Activated CD4-positive, alpha-beta T cell treated with anti-CD3 and anti-CD28 coated beads for 1 hour (primary cell): ENCODE data around the gene MEF2A.

ENCODE experiments used
- DNase-seq: peaks from one replicate; pipeline ENCODE4 v3.0.0-alpha.2; 2020

Gene MEF2A

GRCh38 chr15:99564221-99565048 lies 1.3 kb upstream of the MEF2A start:
- no peak for DNase-seq

GRCh38 chr15:99565049-99565298 lies 810 bp upstream of the MEF2A start:
- DNase-seq: no peak

DNA sequence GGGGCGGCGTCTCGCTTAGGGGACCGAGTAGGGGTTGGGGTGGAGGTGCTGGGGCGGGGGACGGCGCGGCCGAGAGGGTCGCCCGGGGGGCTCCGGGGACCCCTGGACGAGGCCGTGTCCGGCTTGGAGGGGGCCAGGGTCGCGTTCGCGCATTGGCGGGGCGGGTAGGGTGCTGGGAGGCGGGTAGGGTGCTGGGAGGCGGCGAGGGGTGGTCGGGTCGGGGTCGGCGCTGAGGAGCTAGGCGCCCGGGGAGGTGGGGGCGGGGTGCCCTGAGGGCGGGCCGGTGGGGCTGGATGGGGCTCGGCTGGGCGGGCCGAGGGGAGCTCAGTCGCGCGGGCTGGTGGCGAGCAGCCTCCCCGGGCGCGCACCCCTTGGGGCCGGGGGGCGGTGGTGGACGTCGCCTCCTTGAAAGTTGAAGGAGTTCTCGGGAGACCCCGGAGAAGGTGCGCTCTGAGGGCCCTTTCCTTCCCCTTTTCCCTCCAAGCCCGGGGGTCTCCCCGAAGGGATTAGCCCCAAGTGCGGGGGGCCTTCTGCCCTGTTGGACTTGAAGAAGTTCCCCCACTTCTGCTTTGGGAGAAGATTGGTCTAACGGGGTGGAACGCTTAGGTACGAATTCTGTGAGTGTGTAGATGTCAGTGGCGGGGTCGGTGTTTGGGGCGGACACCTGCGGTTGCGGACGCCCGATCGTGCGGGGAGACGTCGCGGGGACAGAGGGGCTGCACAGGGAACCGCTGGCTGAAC lies 543 bp downstream of the MEF2A start:
- no peak for DNase-seq

GRCh38 chr15:99568625-99569352 lies 3.0 kb downstream of the MEF2A start:
- no peak for DNase-seq

- DNase-seq: no peak
These were observed 5.5 kb downstream of the MEF2A start for GRCh38 chr15:99571299-99571698.

DNA sequence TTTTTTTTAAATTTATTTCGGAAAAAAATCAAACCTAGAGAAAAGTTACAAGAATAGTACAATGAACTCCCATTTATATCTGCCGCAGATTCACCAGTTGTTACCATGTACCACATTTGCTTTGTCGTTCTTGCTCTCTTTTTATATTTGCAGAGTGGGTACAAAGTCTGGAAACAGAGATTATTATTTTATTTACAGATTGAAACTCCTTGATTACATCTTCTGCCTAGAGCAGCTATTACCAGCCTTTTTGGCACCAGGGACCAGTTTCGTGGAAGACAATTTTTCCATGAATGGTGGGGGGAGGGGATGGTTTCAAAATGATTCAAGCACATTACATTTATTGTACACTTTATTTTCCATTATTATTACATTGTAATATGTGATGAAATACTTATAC lies 8.3 kb downstream of the MEF2A start:
- no peak for DNase-seq

- DNase-seq: no peak
These were observed 8.7 kb downstream of the MEF2A start for GRCh38 chr15:99574502-99574901.

DNA sequence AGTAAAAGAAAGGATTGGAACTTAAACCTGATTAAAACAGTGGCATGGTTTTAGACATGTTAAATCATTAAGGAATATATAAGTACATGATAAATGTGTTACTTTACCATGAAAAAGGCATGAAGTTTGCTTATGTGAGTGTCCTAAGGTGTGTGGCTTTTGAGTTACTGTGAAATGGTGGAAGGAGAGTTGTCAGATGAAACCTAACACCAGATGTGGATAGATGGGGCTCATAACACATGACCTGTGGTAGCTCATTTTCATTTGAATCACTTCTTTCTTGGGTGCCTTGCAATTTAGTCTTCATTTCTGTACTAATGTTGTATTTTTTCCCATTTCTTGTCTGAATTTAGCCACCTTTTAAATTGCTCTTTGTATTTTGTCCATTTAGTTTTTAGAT lies 13.0 kb downstream of the MEF2A start:
- DNase-seq: no peak

- no peak for DNase-seq
These were observed 14.3 kb downstream of the MEF2A start for GRCh38 chr15:99580076-99580475.

GRCh38 chr15:99582508-99582960 lies 16.8 kb downstream of the MEF2A start:
- no peak for DNase-seq

GRCh38 chr15:99584081-99584600 lies 18.4 kb downstream of the MEF2A start:
- no peak for DNase-seq

DNA sequence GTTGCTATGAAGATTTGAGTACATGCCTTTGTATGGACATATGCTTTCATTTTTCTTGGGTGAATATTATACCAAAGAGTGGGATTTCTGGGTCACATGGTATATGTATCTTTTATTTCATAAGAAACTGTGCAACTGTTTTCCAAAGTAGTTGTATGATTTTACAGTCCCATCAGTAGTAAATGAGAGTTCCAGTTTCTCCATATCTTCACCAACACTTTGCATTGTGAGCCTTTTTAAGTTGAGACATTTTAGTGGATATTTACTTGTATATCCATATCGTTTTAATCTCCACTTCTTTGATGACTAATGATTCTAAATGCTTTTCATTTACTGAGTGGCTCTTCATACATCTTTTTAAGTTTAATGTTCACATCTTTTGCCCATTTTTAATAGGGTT lies 20.3 kb downstream of the MEF2A start:
- DNase-seq: no peak

DNA sequence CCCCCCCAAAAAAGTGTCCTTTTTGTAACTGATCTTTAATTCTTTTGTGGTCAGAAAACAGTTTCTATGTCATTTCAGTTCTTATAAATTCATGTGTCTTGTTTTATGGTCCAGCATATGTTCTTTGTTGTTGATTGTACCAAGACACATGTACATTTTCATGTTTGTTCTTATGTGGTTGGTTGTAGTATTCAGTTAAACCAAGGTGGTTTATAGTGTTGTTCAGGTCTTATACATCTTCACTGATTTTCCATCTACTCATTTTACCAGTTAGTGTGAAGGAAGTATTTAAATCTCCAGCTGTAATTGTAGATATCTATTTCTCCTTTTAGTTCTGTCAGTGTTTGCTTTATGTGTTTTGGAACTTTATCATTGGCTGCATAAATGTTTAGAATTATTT lies 24.0 kb downstream of the MEF2A start:
- DNase-seq: no peak

DNA sequence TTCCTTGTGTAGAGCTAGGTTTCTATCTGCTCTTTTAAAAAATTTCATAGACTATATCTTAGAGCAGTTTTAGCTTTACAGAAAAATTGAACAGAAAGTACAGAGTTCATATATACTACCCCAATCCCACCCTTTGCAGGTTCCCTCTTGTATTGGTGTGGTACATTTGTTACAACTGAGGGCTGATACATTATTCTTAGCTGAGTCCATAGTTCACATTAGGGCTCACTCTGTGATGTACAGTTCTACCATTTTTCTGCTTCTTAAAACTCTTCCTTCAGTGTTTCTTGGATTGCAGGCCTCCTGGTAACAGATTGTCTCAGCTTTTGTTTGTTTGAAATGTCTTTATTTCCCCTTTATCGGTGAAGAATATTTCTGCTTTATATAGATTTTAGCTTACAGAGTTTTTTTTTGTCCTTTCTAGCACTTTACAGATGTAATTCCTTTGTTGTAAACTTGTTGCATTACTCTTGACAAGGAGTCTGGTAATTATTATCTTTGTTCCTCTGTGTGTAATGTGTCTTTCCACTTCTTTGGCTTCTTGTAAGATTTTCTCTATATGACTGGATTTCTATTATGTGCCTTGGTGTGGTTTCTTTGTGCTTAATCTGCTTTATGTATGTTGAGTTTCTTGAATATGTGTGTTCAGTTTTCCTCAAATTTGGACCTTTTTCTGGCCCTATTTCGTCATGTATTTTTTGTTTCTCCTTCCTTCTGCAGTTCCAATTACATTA lies 25.3 kb downstream of the MEF2A start:
- DNase-seq: no peak

GRCh38 chr15:99592145-99592791 lies 26.5 kb downstream of the MEF2A start:
- DNase-seq: no peak

GRCh38 chr15:99593070-99593469 lies 27.3 kb downstream of the MEF2A start:
- no peak for DNase-seq

GRCh38 chr15:99594916-99595315 lies 29.1 kb downstream of the MEF2A start:
- no peak for DNase-seq

DNA sequence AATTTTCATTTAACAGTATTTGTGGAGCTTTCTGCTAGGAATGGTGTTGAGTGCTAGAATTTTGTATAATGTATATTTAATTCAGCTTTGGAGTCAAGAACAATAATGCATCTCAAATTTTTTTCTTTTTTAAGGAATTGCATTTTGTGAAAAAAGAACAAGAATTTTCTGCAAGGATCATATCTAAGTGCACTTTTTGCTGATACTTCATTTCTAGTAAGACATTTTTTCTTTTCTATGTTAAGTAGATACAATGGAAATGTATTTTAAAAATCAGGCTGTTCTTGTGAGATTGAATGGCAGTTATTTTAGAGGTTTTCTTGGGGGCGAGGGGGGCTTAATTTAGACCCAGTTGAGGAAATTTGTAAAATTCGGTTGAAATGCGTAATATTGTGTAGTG lies 32.5 kb downstream of the MEF2A start:
- no peak for DNase-seq

GRCh38 chr15:99603828-99604227 lies 38.0 kb downstream of the MEF2A start:
- no peak for DNase-seq

- DNase-seq: no peak
These were observed 39.1 kb downstream of the MEF2A start for GRCh38 chr15:99604865-99605264.

GRCh38 chr15:99605490-99605931 lies 39.7 kb downstream of the MEF2A start:
- no peak for DNase-seq

GRCh38 chr15:99605990-99606389 lies 40.2 kb downstream of the MEF2A start:
- DNase-seq: no peak
